ENCODE data around the gene POLR3B.

POLR3B gene

GRCh38 chr12:106442575-106442974 lies 85.0 kb downstream of the POLR3B start:
- Histone ChIP-seq H3K9ac (no peak overlapping the region), H3K27ac (no peak overlapping the region), H3K36me3 (ENCODE audit: control insufficient read depth, insufficient read depth, low read length) (no peaks in the 10 kb centered on the region), H2AFZ (no peak overlapping the region), H3K27me3 (ENCODE audit: control insufficient read depth, insufficient read depth, low read length) (no peaks in the 10 kb centered on the region), H3K4me1 (no peaks in the 10 kb centered on the region), H3K9me3 (ENCODE audit: control insufficient read depth, low read length) (no peaks in the 10 kb centered on the region), H3K4me3 (ENCODE audit: low read depth, low read length) (no peak overlapping the region), H3K4me2 (ENCODE audit: low read length) (no peak overlapping the region), H3K79me2 (no peaks in the 10 kb centered on the region)
- TF ChIP-seq, protein P1, sequence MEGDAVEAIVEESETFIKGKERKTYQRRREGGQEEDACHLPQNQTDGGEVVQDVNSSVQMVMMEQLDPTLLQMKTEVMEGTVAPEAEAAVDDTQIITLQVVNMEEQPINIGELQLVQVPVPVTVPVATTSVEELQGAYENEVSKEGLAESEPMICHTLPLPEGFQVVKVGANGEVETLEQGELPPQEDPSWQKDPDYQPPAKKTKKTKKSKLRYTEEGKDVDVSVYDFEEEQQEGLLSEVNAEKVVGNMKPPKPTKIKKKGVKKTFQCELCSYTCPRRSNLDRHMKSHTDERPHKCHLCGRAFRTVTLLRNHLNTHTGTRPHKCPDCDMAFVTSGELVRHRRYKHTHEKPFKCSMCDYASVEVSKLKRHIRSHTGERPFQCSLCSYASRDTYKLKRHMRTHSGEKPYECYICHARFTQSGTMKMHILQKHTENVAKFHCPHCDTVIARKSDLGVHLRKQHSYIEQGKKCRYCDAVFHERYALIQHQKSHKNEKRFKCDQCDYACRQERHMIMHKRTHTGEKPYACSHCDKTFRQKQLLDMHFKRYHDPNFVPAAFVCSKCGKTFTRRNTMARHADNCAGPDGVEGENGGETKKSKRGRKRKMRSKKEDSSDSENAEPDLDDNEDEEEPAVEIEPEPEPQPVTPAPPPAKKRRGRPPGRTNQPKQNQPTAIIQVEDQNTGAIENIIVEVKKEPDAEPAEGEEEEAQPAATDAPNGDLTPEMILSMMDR (IDR thresholded peaks at IDR 0.05): no peak

- H3K9ac ChIP-seq: no peak overlapping the region
- H3K4me2 ChIP-seq (ENCODE audit: low read length): no peak overlapping the region
- no peaks in the 10 kb centered on the region for H3K9me3 ChIP-seq (ENCODE audit: control insufficient read depth, low read length)
- H3K27me3 ChIP-seq (ENCODE audit: control insufficient read depth, insufficient read depth, low read length): no peaks in the 10 kb centered on the region
- H3K27ac ChIP-seq: no peak overlapping the region
- H3K79me2 ChIP-seq: no peaks in the 10 kb centered on the region
- H3K4me3 ChIP-seq (ENCODE audit: low read depth, low read length): no peak overlapping the region
- TF ChIP-seq, protein P1 (IDR thresholded peaks at IDR 0.05): no peak
- no peak overlapping the region for H2AFZ ChIP-seq
- no peaks in the 10 kb centered on the region for H3K36me3 ChIP-seq (ENCODE audit: control insufficient read depth, insufficient read depth, low read length)
- no peaks in the 10 kb centered on the region for H3K4me1 ChIP-seq
Measured at GRCh38 chr12:106445053-106445452, 87.5 kb downstream of the POLR3B start.

DNA sequence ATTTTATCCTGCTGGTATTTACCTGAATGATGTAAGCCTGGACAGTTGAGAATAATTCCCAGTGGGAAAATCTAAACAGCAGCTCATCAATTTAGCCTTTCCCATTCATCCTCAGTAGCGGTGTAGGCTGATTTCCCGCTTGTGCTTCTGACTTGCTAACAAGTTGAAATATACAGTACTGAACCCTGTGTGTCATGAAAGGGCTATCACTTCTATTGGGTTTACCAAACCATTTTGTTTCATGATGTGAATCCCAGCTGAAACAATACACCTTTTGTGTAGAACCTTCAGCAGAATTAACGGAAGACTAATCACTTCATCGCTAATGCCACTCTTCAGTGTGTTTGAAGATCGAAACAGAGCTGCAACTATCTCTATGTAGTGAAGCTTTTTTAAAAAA lies 88.4 kb downstream of the POLR3B start:
- no peak overlapping the region for H3K4me3 ChIP-seq (ENCODE audit: low read depth, low read length)
- no peaks in the 10 kb centered on the region for H3K27me3 ChIP-seq (ENCODE audit: control insufficient read depth, insufficient read depth, low read length)
- TF ChIP-seq, protein P1 (IDR thresholded peaks at IDR 0.05): no peak
- no peaks in the 10 kb centered on the region for H3K4me1 ChIP-seq
- H3K36me3 ChIP-seq (ENCODE audit: control insufficient read depth, insufficient read depth, low read length): no peaks in the 10 kb centered on the region
- H3K4me2 ChIP-seq (ENCODE audit: low read length): no peak overlapping the region
- no peak overlapping the region for H3K27ac ChIP-seq
- no peaks in the 10 kb centered on the region for H3K9me3 ChIP-seq (ENCODE audit: control insufficient read depth, low read length)
- H3K79me2 ChIP-seq: no peaks in the 10 kb centered on the region
- no peak overlapping the region for H3K9ac ChIP-seq
- no peak overlapping the region for H2AFZ ChIP-seq

GRCh38 chr12:106446419-106447092 lies 89.0 kb downstream of the POLR3B start:
- H3K36me3 ChIP-seq (ENCODE audit: control insufficient read depth, insufficient read depth, low read length): no peaks in the 10 kb centered on the region
- H3K9ac ChIP-seq: no peak overlapping the region
- no peak overlapping the region for H2AFZ ChIP-seq
- H3K4me1 ChIP-seq: no peaks in the 10 kb centered on the region
- no peaks in the 10 kb centered on the region for H3K9me3 ChIP-seq (ENCODE audit: control insufficient read depth, low read length)
- H3K79me2 ChIP-seq: no peaks in the 10 kb centered on the region
- no peaks in the 10 kb centered on the region for H3K27me3 ChIP-seq (ENCODE audit: control insufficient read depth, insufficient read depth, low read length)
- H3K4me2 ChIP-seq (ENCODE audit: low read length): no peak overlapping the region
- no peak overlapping the region for H3K27ac ChIP-seq
- H3K4me3 ChIP-seq (ENCODE audit: low read depth, low read length): no peak overlapping the region
- TF ChIP-seq, protein P1 (IDR thresholded peaks at IDR 0.05): no peak

- Histone ChIP-seq H3K4me2 (ENCODE audit: low read length) (no peak overlapping the region), H3K9ac (no peak overlapping the region)
- TF ChIP-seq, protein P1 (IDR thresholded peaks at IDR 0.05): no peak
Measured at GRCh38 chr12:106452309-106452708, 94.8 kb downstream of the POLR3B start.

More at GRCh38 chr12:106452309-106452708, 94.8 kb downstream of the POLR3B start:
- Histone ChIP-seq H2AFZ (no peak overlapping the region), H3K27me3 (ENCODE audit: control insufficient read depth, insufficient read depth, low read length) (no peaks in the 10 kb centered on the region), H3K36me3 (ENCODE audit: control insufficient read depth, insufficient read depth, low read length) (no peaks in the 10 kb centered on the region), H3K4me1 (no peaks in the 10 kb centered on the region), H3K79me2 (no peaks in the 10 kb centered on the region), H3K9me3 (ENCODE audit: control insufficient read depth, low read length) (no peaks in the 10 kb centered on the region), H3K4me3 (ENCODE audit: low read depth, low read length) (no peak overlapping the region), H3K27ac (no peak overlapping the region)

Measured in parathyroid adenoma (tissue), 2 donors.